A673 (cell line): ENCODE data around the gene HOXD1.

Experiments used
- CTCF ChIP-seq: fragments of 300-800, 200-600 bp; sonication (generic); conservative IDR thresholded peaks from 2 replicates; pipeline ENCODE4 v1.5.1; 2017; ENCODE audit warnings: low read depth, mild to moderate bottlenecking, antibody characterized with exemption, low read length, moderate library complexity, mixed read lengths
- EZH2 ChIP-seq: fragments of 200-600 bp; sonication (generic); IDR thresholded peaks from 2 replicates; pipeline ENCODE4 v1.6.1; 2017; ENCODE audit warnings: borderline replicate concordance, low read depth, mild to moderate bottlenecking, mixed read lengths, antibody characterized with exemption, low read length; ENCODE audit not compliant: poor library complexity, severe bottlenecking

- no peak for TF ChIP-seq CTCF
- no peak for TF ChIP-seq EZH2
Observed at GRCh38 chr2:176186024-176186423, 2.4 kb upstream of the HOXD1 start.
